ENCODE data around the gene IL16.

The IL16 gene

GRCh38 chr15:81223346-81223971 is 26.8 kb downstream of the IL16 start:
- no peak overlapping the region for H3K4me3 Mint-ChIP-seq
- ATAC-seq (replicated peaks; ENCODE audit: extremely low read depth, poor library complexity, severe bottlenecking) (no peak), DNase-seq (ENCODE audit: low spot score in 2 of 2) (no peak)
- no peak overlapping the region for H3K27ac Mint-ChIP-seq (ENCODE audit: low read depth)
- no peaks in the 10 kb centered on the region for H3K36me3 Mint-ChIP-seq (ENCODE audit: insufficient read depth)
- H3K9me3 Mint-ChIP-seq, result no peaks in the 10 kb centered on the region
- no peaks in the 10 kb centered on the region for H3K4me1 Mint-ChIP-seq
- H3K27me3 Mint-ChIP-seq, result peaks cover 67% of the 10 kb centered on the region

- ATAC-seq (replicated peaks; ENCODE audit: extremely low read depth, poor library complexity, severe bottlenecking), result no peak
- H3K9me3 Mint-ChIP-seq, result no peaks in the 10 kb centered on the region
- H3K27me3 Mint-ChIP-seq, result peaks cover 60% of the 10 kb centered on the region
- H3K27ac Mint-ChIP-seq (ENCODE audit: low read depth), result no peak overlapping the region
- DNase-seq (ENCODE audit: low spot score in 2 of 2), result no peak
- H3K4me3 Mint-ChIP-seq, result no peak overlapping the region
- H3K36me3 Mint-ChIP-seq (ENCODE audit: insufficient read depth), result no peaks in the 10 kb centered on the region
- H3K4me1 Mint-ChIP-seq, result no peaks in the 10 kb centered on the region
Observed at GRCh38 chr15:81224232-81224631, 27.6 kb downstream of the IL16 start.

- peaks cover 50% of the 10 kb centered on the region for H3K27me3 Mint-ChIP-seq
- H3K4me1 Mint-ChIP-seq, result no peaks in the 10 kb centered on the region
- no peaks in the 10 kb centered on the region for H3K9me3 Mint-ChIP-seq
- H3K4me3 Mint-ChIP-seq, result no peak overlapping the region
- ATAC-seq (replicated peaks; ENCODE audit: extremely low read depth, poor library complexity, severe bottlenecking) (no peak), DNase-seq (ENCODE audit: low spot score in 2 of 2) (no peak)
- H3K36me3 Mint-ChIP-seq (ENCODE audit: insufficient read depth), result no peaks in the 10 kb centered on the region
- no peak overlapping the region for H3K27ac Mint-ChIP-seq (ENCODE audit: low read depth)
Observed at GRCh38 chr15:81225161-81225671, 28.5 kb downstream of the IL16 start.

GRCh38 chr15:81227716-81228115 is 31.0 kb downstream of the IL16 start:
- H3K27me3 Mint-ChIP-seq, result peaks cover 26% of the 10 kb centered on the region
- H3K9me3 Mint-ChIP-seq, result no peaks in the 10 kb centered on the region
- H3K4me3 Mint-ChIP-seq, result no peak overlapping the region
- ATAC-seq (replicated peaks; ENCODE audit: extremely low read depth, poor library complexity, severe bottlenecking) (no peak), DNase-seq (ENCODE audit: low spot score in 2 of 2) (no peak)
- H3K27ac Mint-ChIP-seq (ENCODE audit: low read depth), result no peak overlapping the region
- H3K4me1 Mint-ChIP-seq, result no peaks in the 10 kb centered on the region
- no peaks in the 10 kb centered on the region for H3K36me3 Mint-ChIP-seq (ENCODE audit: insufficient read depth)

GRCh38 chr15:81229586-81229985 is 32.9 kb downstream of the IL16 start:
- Mint-ChIP-seq H3K4me3 (no peak overlapping the region), H3K4me1 (no peaks in the 10 kb centered on the region), H3K27me3 (peaks cover 15% of the 10 kb centered on the region), H3K27ac (ENCODE audit: low read depth) (no peak overlapping the region), H3K9me3 (no peaks in the 10 kb centered on the region), H3K36me3 (ENCODE audit: insufficient read depth) (no peaks in the 10 kb centered on the region)
- ATAC-seq (replicated peaks; ENCODE audit: extremely low read depth, poor library complexity, severe bottlenecking), result no peak
- DNase-seq (ENCODE audit: low spot score in 2 of 2), result no peak

GRCh38 chr15:81235276-81236123 is 38.8 kb downstream of the IL16 start:
- Mint-ChIP-seq H3K27me3 (no peaks in the 10 kb centered on the region), H3K4me1 (no peaks in the 10 kb centered on the region), H3K4me3 (no peak overlapping the region), H3K36me3 (ENCODE audit: insufficient read depth) (no peaks in the 10 kb centered on the region), H3K9me3 (no peaks in the 10 kb centered on the region), H3K27ac (ENCODE audit: low read depth) (no peak overlapping the region)
- ATAC-seq (replicated peaks; ENCODE audit: extremely low read depth, poor library complexity, severe bottlenecking) (no peak), DNase-seq (ENCODE audit: low spot score in 2 of 2) (no peak)

GRCh38 chr15:81239190-81239589 is 42.5 kb downstream of the IL16 start:
- Mint-ChIP-seq H3K4me3 (no peak overlapping the region), H3K36me3 (ENCODE audit: insufficient read depth) (no peaks in the 10 kb centered on the region), H3K9me3 (peaks cover 5% of the 10 kb centered on the region), H3K27ac (ENCODE audit: low read depth) (no peak overlapping the region), H3K4me1 (no peaks in the 10 kb centered on the region), H3K27me3 (no peaks in the 10 kb centered on the region)
- ATAC-seq (replicated peaks; ENCODE audit: extremely low read depth, poor library complexity, severe bottlenecking) (no peak), DNase-seq (ENCODE audit: low spot score in 2 of 2) (no peak)

GRCh38 chr15:81242778-81243177 is 46.1 kb downstream of the IL16 start:
- Mint-ChIP-seq H3K9me3 (peaks cover 5% of the 10 kb centered on the region), H3K27me3 (peaks cover 14% of the 10 kb centered on the region), H3K27ac (ENCODE audit: low read depth) (no peak overlapping the region), H3K4me3 (no peak overlapping the region), H3K4me1 (no peaks in the 10 kb centered on the region), H3K36me3 (ENCODE audit: insufficient read depth) (no peaks in the 10 kb centered on the region)
- DNase-seq (ENCODE audit: low spot score in 2 of 2), result no peak
- no peak for ATAC-seq (replicated peaks; ENCODE audit: extremely low read depth, poor library complexity, severe bottlenecking)

- DNase-seq (ENCODE audit: low spot score in 2 of 2) (no peak), ATAC-seq (replicated peaks; ENCODE audit: extremely low read depth, poor library complexity, severe bottlenecking) (no peak)
- peaks cover 5% of the 10 kb centered on the region for H3K9me3 Mint-ChIP-seq
- H3K4me1 Mint-ChIP-seq, result no peaks in the 10 kb centered on the region
- no peak overlapping the region for H3K27ac Mint-ChIP-seq (ENCODE audit: low read depth)
- no peak overlapping the region for H3K4me3 Mint-ChIP-seq
- no peaks in the 10 kb centered on the region for H3K36me3 Mint-ChIP-seq (ENCODE audit: insufficient read depth)
- H3K27me3 Mint-ChIP-seq, result peaks cover 30% of the 10 kb centered on the region
Observed at GRCh38 chr15:81244306-81244705, 47.6 kb downstream of the IL16 start.

GRCh38 chr15:81253846-81254245 is 57.2 kb downstream of the IL16 start:
- DNase-seq (ENCODE audit: low spot score in 2 of 2) (no peak), ATAC-seq (replicated peaks; ENCODE audit: extremely low read depth, poor library complexity, severe bottlenecking) (no peak)
- peaks cover 92% of the 10 kb centered on the region for H3K27me3 Mint-ChIP-seq
- H3K36me3 Mint-ChIP-seq (ENCODE audit: insufficient read depth), result no peaks in the 10 kb centered on the region
- H3K4me3 Mint-ChIP-seq, result no peak overlapping the region
- H3K4me1 Mint-ChIP-seq, result no peaks in the 10 kb centered on the region
- H3K9me3 Mint-ChIP-seq, result no peaks in the 10 kb centered on the region
- no peak overlapping the region for H3K27ac Mint-ChIP-seq (ENCODE audit: low read depth)

GRCh38 chr15:81254277-81254915 is 57.7 kb downstream of the IL16 start:
- no peak for DNase-seq (ENCODE audit: low spot score in 2 of 2)
- H3K9me3 Mint-ChIP-seq, result no peaks in the 10 kb centered on the region
- H3K4me3 Mint-ChIP-seq, result no peak overlapping the region
- no peak for ATAC-seq (replicated peaks; ENCODE audit: extremely low read depth, poor library complexity, severe bottlenecking)
- no peaks in the 10 kb centered on the region for H3K36me3 Mint-ChIP-seq (ENCODE audit: insufficient read depth)
- H3K27me3 Mint-ChIP-seq, result peaks cover 92% of the 10 kb centered on the region
- H3K4me1 Mint-ChIP-seq, result no peaks in the 10 kb centered on the region
- H3K27ac Mint-ChIP-seq (ENCODE audit: low read depth), result no peak overlapping the region

GRCh38 chr15:81254916-81255290 is 58.2 kb downstream of the IL16 start:
- H3K27me3 Mint-ChIP-seq, result peaks cover 92% of the 10 kb centered on the region
- H3K9me3 Mint-ChIP-seq, result no peaks in the 10 kb centered on the region
- no peaks in the 10 kb centered on the region for H3K36me3 Mint-ChIP-seq (ENCODE audit: insufficient read depth)
- H3K4me1 Mint-ChIP-seq, result no peaks in the 10 kb centered on the region
- ATAC-seq (replicated peaks; ENCODE audit: extremely low read depth, poor library complexity, severe bottlenecking) (no peak), DNase-seq (ENCODE audit: low spot score in 2 of 2) (no peak)
- H3K27ac Mint-ChIP-seq (ENCODE audit: low read depth), result no peak overlapping the region
- H3K4me3 Mint-ChIP-seq, result no peak overlapping the region
